HL-60 (cell line): Measurements from ENCODE around the gene PIEZO1.

ENCODE experiments used
- GABPA ChIP-seq: IDR thresholded peaks from 2 replicates; pipeline ENCODE4 v1.6.1; 2012; ENCODE audit warnings: low read depth
- POLR2AphosphoS5 ChIP-seq: IDR thresholded peaks from 2 replicates; pipeline ENCODE4 v1.6.1; 2012; ENCODE audit warnings: low read depth
- TF ChIP-seq, protein P1 (sequence below): IDR thresholded peaks from one replicate; pipeline ENCODE4 v1.5.1; 2011; ENCODE audit warnings: low read length, control low read depth, inconsistent platforms; ENCODE audit not compliant: insufficient read depth

DNA sequence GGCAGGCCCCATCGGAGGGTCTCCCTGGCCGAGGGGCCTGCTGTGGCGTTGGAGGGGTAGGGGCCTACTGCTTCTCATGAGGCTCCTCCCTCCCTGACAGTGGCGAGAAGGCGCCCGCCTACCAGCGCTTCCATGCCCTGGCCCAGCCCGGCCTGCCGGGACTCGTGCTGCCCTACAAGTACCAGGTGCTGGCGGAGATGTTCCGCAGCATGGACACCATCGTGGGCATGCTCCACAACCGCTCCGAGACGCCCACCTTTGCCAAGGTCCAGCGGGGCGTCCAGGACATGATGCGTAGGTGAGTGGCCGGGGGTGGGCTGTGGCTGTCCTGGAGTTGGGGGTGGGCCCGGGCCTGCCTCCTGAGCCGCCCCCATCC is 20.3 kb upstream of the PIEZO1 start:
- TF ChIP-seq, protein P1, sequence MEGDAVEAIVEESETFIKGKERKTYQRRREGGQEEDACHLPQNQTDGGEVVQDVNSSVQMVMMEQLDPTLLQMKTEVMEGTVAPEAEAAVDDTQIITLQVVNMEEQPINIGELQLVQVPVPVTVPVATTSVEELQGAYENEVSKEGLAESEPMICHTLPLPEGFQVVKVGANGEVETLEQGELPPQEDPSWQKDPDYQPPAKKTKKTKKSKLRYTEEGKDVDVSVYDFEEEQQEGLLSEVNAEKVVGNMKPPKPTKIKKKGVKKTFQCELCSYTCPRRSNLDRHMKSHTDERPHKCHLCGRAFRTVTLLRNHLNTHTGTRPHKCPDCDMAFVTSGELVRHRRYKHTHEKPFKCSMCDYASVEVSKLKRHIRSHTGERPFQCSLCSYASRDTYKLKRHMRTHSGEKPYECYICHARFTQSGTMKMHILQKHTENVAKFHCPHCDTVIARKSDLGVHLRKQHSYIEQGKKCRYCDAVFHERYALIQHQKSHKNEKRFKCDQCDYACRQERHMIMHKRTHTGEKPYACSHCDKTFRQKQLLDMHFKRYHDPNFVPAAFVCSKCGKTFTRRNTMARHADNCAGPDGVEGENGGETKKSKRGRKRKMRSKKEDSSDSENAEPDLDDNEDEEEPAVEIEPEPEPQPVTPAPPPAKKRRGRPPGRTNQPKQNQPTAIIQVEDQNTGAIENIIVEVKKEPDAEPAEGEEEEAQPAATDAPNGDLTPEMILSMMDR = no peak
- TF ChIP-seq POLR2AphosphoS5 (no peak; the same call in 1 of the 2 replicates), GABPA (no peak)
